Astrocyte of the spinal cord (primary cell): ENCODE results near the gene ZKSCAN1.
"Not testable (repeated sequence)": the region's sequence is repeated elsewhere in the genome, so short reads cannot be mapped to it uniquely, and the experiment has no call there.

Experiments
- DNase-seq: peaks from one replicate; pipeline ENCODE4 v3.0.0; 2011; ENCODE audit warnings: low read depth, low spot score
- H3K4me3 ChIP-seq: 2 replicates; pipeline ENCODE4 v1.5.1; 2011; ENCODE audit warnings: low read depth, mild to moderate bottlenecking, low read length, moderate library complexity
- CTCF ChIP-seq: IDR thresholded peaks from 2 replicates; pipeline ENCODE4 v1.5.1; 2012; ENCODE audit warnings: low read depth, mild to moderate bottlenecking, low read length, inconsistent platforms
- in situ Hi-C: cut with HindIII; loops from 2 replicates; pipeline ENCODE4 v1.10.0; 2017; ENCODE audit warnings: low sequenced_read_pairs

Gene ZKSCAN1

GRCh38 chr7:100015232-100016214 is at the start of gene ZKSCAN1:
Gene ZKSCAN1, plus strand, starts transcription at chr7:100015596. Its CDS starts 7,911 bp downstream, at chr7:100023507.
- no peak for TF ChIP-seq CTCF
- in situ Hi-C loops = no loop called here
- H3K4me3 ChIP-seq = peak within 1 kb of the TSS; percentile 98
- peak; percentile 92 for DNase-seq

GRCh38 chr7:99969298-99969697 is 46.1 kb upstream of the ZKSCAN1 start:
- in situ Hi-C loops = no loop called here
- no peak for TF ChIP-seq CTCF
- no peak overlapping the region for H3K4me3 ChIP-seq
- no peak for DNase-seq

- DNase-seq, in situ Hi-C loops, H3K4me3 ChIP-seq: not testable (repeated sequence)
Measured at GRCh38 chr7:99969813-99970212, 45.6 kb upstream of the ZKSCAN1 start.

- no peak for DNase-seq
- in situ Hi-C loops = no loop called here
- TF ChIP-seq CTCF = no peak
- no peak overlapping the region for H3K4me3 ChIP-seq
Measured at GRCh38 chr7:99971242-99971641, 44.2 kb upstream of the ZKSCAN1 start.

- DNase-seq, H3K4me3 ChIP-seq, in situ Hi-C loops: not testable (repeated sequence)
Measured at GRCh38 chr7:99973817-99974216, 41.6 kb upstream of the ZKSCAN1 start.

- in situ Hi-C loops = no loop called here
- H3K4me3 ChIP-seq = no peak overlapping the region
- no peak for DNase-seq
- TF ChIP-seq CTCF = no peak
Measured at GRCh38 chr7:99974681-99975080, 40.7 kb upstream of the ZKSCAN1 start.

- DNase-seq = no peak
- H3K4me3 ChIP-seq = no peak within 1 kb of the TSS
- TF ChIP-seq CTCF = no peak
- in situ Hi-C loops = no loop called here
Measured at GRCh38 chr7:99975782-99976521, 39.4 kb upstream of the ZKSCAN1 start, which contains the start of gene AZGP1. Gene AZGP1, minus strand, starts transcription at chr7:99976031. Its CDS starts 11 bp downstream, at chr7:99976020.
